A549 (cell line): Measurements from ENCODE around the gene TFRC.

Source experiments
- BHLHE40 ChIP-seq: IDR thresholded peaks from 2 replicates; pipeline ENCODE4 v1.6.1; 2012; ENCODE audit warnings: low read depth, low read length, inconsistent platforms
- EP300 ChIP-seq, 2 experiments: fragments of >200 bp; sonication (Bioruptor Twin); formaldehyde crosslinking; IDR thresholded peaks; 2 replicates in 1 of 2; 3 replicates in 1 of 2; pipeline ENCODE4 v1.6.1; 2016 to 2017
- ESRRA ChIP-seq: fragments of 150-350 bp; IDR thresholded peaks from 2 replicates; pipeline ENCODE4 v1.6.1; 2014; ENCODE audit warnings: mild to moderate bottlenecking, low read length, borderline replicate concordance
- JUN ChIP-seq, 2 experiments: fragments of >200 bp; sonication (Bioruptor Twin); formaldehyde crosslinking; IDR thresholded peaks; 2 replicates in 1 of 2; 3 replicates in 1 of 2; pipeline ENCODE4 v1.6.1; 2016 to 2017
- NR3C1 ChIP-seq: fragments of >200 bp; sonication (Bioruptor Twin); formaldehyde crosslinking; IDR thresholded peaks from 3 replicates; pipeline ENCODE4 v1.6.1; 2017
- POLR2A ChIP-seq: IDR thresholded peaks from 2 replicates; pipeline ENCODE4 v1.6.1; 2012; ENCODE audit warnings: mild to moderate bottlenecking, low read length
- TF ChIP-seq, protein P1 (sequence below): fragments of >200 bp; sonication (Bioruptor Twin); formaldehyde crosslinking; IDR thresholded peaks from 3 replicates; pipeline ENCODE4 v1.5.1; 2016
- TF ChIP-seq, protein P2 (sequence below): fragments of >200 bp; sonication (Bioruptor Twin); formaldehyde crosslinking; IDR thresholded peaks from 3 replicates; pipeline ENCODE4 v1.6.1; 2016
- TF ChIP-seq, protein P3 (sequence below): IDR thresholded peaks from 2 replicates; pipeline ENCODE4 v1.6.1; 2012

GRCh38 chr3:196115678-196116083 is 33.8 kb upstream of the TFRC start:
- TF ChIP-seq, protein P1, sequence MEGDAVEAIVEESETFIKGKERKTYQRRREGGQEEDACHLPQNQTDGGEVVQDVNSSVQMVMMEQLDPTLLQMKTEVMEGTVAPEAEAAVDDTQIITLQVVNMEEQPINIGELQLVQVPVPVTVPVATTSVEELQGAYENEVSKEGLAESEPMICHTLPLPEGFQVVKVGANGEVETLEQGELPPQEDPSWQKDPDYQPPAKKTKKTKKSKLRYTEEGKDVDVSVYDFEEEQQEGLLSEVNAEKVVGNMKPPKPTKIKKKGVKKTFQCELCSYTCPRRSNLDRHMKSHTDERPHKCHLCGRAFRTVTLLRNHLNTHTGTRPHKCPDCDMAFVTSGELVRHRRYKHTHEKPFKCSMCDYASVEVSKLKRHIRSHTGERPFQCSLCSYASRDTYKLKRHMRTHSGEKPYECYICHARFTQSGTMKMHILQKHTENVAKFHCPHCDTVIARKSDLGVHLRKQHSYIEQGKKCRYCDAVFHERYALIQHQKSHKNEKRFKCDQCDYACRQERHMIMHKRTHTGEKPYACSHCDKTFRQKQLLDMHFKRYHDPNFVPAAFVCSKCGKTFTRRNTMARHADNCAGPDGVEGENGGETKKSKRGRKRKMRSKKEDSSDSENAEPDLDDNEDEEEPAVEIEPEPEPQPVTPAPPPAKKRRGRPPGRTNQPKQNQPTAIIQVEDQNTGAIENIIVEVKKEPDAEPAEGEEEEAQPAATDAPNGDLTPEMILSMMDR = no peak
- TF ChIP-seq POLR2A (no peak), JUN (IDR thresholded peaks at IDR 0.05) (no peak), BHLHE40 (no peak), NR3C1 (no peak), ESRRA (no peak), EP300 (IDR thresholded peaks at IDR 0.05) (no peak)
- TF ChIP-seq, protein P2, sequence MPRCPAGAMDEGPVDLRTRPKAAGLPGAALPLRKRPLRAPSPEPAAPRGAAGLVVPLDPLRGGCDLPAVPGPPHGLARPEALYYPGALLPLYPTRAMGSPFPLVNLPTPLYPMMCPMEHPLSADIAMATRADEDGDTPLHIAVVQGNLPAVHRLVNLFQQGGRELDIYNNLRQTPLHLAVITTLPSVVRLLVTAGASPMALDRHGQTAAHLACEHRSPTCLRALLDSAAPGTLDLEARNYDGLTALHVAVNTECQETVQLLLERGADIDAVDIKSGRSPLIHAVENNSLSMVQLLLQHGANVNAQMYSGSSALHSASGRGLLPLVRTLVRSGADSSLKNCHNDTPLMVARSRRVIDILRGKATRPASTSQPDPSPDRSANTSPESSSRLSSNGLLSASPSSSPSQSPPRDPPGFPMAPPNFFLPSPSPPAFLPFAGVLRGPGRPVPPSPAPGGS = no peak
- TF ChIP-seq, protein P3, sequence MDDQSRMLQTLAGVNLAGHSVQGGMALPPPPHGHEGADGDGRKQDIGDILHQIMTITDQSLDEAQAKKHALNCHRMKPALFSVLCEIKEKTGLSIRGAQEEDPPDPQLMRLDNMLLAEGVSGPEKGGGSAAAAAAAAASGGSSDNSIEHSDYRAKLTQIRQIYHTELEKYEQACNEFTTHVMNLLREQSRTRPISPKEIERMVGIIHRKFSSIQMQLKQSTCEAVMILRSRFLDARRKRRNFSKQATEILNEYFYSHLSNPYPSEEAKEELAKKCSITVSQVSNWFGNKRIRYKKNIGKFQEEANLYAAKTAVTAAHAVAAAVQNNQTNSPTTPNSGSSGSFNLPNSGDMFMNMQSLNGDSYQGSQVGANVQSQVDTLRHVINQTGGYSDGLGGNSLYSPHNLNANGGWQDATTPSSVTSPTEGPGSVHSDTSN = no peak
